ENCODE results near the gene CHIT1. TPM values are rescaled to one million over a fixed set of nuclear protein-coding genes. Genes with fewer than 3 reads are reported as not detected.

Gene CHIT1
- total and polyA plus RNA-seq, 2 of the 8 experiments (the other 6 are each of a cell fraction or from before 2014, with no cell fraction given): not detected

DNA sequence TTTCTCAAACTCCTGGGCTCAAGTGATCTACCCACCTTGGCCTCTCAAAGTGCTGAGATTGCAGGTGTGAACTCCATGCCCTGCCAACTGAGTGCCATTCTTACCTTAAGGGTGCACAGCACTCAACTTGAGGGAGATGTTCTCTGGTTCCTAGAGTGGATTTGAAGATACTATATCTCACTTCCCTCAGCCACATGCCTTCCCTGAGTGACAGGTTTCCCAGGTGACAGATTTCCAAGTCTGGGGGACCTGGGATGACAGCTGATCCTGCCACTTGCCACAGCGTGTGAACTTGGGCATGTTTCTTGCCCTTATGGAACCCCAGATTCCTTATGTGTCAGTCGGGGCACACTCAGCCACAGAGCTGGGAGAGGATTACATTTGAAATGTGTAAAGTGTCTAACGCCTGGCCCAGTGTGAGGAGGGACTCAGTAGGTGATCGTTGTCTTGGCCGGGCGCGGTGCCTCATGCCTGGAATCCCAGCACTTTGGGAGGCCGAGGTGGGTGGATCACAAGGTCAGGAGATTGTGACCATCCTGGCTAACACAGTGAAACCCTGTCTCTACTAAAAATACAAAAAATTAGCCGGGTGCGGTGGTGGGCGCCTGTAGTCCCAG lies 46.3 kb upstream of the CHIT1 start (continued):
- TF ChIP-seq, protein P1, sequence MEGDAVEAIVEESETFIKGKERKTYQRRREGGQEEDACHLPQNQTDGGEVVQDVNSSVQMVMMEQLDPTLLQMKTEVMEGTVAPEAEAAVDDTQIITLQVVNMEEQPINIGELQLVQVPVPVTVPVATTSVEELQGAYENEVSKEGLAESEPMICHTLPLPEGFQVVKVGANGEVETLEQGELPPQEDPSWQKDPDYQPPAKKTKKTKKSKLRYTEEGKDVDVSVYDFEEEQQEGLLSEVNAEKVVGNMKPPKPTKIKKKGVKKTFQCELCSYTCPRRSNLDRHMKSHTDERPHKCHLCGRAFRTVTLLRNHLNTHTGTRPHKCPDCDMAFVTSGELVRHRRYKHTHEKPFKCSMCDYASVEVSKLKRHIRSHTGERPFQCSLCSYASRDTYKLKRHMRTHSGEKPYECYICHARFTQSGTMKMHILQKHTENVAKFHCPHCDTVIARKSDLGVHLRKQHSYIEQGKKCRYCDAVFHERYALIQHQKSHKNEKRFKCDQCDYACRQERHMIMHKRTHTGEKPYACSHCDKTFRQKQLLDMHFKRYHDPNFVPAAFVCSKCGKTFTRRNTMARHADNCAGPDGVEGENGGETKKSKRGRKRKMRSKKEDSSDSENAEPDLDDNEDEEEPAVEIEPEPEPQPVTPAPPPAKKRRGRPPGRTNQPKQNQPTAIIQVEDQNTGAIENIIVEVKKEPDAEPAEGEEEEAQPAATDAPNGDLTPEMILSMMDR (IDR thresholded peaks at IDR 0.05; ENCODE audit: control extremely low read depth in 1 of 3, insufficient read depth in 1 of 3, low read depth in 1 of 3, low read length in 3 of 3): no peak
- no peak for TF ChIP-seq PHF8 (conservative IDR thresholded peaks at IDR 0.05; ENCODE audit: low read depth, low read length)
- TF ChIP-seq RAD21 (IDR thresholded peaks at IDR 0.05 in 1 of 2, conservative IDR thresholded peaks at IDR 0.05 in 1 of 2; ENCODE audit: low read depth in 2 of 2, low read length in 2 of 2): no peak
- TF ChIP-seq TAF1 (IDR thresholded peaks at IDR 0.05; ENCODE audit: low read depth, low read length): no peak
- TF ChIP-seq TAF7 (optimal IDR thresholded peaks at IDR 0.05; ENCODE audit: borderline replicate concordance, low read depth, low read length): no peak
- TF ChIP-seq, protein P2, sequence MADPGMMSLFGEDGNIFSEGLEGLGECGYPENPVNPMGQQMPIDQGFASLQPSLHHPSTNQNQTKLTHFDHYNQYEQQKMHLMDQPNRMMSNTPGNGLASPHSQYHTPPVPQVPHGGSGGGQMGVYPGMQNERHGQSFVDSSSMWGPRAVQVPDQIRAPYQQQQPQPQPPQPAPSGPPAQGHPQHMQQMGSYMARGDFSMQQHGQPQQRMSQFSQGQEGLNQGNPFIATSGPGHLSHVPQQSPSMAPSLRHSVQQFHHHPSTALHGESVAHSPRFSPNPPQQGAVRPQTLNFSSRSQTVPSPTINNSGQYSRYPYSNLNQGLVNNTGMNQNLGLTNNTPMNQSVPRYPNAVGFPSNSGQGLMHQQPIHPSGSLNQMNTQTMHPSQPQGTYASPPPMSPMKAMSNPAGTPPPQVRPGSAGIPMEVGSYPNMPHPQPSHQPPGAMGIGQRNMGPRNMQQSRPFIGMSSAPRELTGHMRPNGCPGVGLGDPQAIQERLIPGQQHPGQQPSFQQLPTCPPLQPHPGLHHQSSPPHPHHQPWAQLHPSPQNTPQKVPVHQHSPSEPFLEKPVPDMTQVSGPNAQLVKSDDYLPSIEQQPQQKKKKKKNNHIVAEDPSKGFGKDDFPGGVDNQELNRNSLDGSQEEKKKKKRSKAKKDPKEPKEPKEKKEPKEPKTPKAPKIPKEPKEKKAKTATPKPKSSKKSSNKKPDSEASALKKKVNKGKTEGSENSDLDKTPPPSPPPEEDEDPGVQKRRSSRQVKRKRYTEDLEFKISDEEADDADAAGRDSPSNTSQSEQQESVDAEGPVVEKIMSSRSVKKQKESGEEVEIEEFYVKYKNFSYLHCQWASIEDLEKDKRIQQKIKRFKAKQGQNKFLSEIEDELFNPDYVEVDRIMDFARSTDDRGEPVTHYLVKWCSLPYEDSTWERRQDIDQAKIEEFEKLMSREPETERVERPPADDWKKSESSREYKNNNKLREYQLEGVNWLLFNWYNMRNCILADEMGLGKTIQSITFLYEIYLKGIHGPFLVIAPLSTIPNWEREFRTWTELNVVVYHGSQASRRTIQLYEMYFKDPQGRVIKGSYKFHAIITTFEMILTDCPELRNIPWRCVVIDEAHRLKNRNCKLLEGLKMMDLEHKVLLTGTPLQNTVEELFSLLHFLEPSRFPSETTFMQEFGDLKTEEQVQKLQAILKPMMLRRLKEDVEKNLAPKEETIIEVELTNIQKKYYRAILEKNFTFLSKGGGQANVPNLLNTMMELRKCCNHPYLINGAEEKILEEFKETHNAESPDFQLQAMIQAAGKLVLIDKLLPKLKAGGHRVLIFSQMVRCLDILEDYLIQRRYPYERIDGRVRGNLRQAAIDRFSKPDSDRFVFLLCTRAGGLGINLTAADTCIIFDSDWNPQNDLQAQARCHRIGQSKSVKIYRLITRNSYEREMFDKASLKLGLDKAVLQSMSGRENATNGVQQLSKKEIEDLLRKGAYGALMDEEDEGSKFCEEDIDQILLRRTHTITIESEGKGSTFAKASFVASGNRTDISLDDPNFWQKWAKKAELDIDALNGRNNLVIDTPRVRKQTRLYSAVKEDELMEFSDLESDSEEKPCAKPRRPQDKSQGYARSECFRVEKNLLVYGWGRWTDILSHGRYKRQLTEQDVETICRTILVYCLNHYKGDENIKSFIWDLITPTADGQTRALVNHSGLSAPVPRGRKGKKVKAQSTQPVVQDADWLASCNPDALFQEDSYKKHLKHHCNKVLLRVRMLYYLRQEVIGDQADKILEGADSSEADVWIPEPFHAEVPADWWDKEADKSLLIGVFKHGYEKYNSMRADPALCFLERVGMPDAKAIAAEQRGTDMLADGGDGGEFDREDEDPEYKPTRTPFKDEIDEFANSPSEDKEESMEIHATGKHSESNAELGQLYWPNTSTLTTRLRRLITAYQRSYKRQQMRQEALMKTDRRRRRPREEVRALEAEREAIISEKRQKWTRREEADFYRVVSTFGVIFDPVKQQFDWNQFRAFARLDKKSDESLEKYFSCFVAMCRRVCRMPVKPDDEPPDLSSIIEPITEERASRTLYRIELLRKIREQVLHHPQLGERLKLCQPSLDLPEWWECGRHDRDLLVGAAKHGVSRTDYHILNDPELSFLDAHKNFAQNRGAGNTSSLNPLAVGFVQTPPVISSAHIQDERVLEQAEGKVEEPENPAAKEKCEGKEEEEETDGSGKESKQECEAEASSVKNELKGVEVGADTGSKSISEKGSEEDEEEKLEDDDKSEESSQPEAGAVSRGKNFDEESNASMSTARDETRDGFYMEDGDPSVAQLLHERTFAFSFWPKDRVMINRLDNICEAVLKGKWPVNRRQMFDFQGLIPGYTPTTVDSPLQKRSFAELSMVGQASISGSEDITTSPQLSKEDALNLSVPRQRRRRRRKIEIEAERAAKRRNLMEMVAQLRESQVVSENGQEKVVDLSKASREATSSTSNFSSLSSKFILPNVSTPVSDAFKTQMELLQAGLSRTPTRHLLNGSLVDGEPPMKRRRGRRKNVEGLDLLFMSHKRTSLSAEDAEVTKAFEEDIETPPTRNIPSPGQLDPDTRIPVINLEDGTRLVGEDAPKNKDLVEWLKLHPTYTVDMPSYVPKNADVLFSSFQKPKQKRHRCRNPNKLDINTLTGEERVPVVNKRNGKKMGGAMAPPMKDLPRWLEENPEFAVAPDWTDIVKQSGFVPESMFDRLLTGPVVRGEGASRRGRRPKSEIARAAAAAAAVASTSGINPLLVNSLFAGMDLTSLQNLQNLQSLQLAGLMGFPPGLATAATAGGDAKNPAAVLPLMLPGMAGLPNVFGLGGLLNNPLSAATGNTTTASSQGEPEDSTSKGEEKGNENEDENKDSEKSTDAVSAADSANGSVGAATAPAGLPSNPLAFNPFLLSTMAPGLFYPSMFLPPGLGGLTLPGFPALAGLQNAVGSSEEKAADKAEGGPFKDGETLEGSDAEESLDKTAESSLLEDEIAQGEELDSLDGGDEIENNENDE (IDR thresholded peaks at IDR 0.05; ENCODE audit: insufficient replicate concordance, low read length): no peak
- no peak for TF ChIP-seq EGR1 (IDR thresholded peaks at IDR 0.05; ENCODE audit: borderline replicate concordance, low read depth, low read length)
- TF ChIP-seq SP2 (IDR thresholded peaks at IDR 0.05; ENCODE audit: low read length): no peak

Measured in H1 (cell line).